Left hindlimb (tissue), 1 donor: ENCODE measurements around the gene NOC4L.

Experiments used
- DNase-seq: peaks from one replicate; pipeline ENCODE4 v3.0.0-alpha.2; 2018

NOC4L gene

GRCh38 chr12:132144810-132145168 is 532 bp downstream of the NOC4L start:
- peak; percentile 34 for DNase-seq

- no peak for DNase-seq
Measured at GRCh38 chr12:132145334-132145733, 1.1 kb downstream of the NOC4L start.

- peak; percentile 6 for DNase-seq
Measured at GRCh38 chr12:132146098-132146497, 1.8 kb downstream of the NOC4L start.

GRCh38 chr12:132146772-132147422 is 2.6 kb downstream of the NOC4L start:
- DNase-seq: peak; percentile 30

GRCh38 chr12:132147423-132148367 is 3.4 kb downstream of the NOC4L start:
- peak; percentile 32 for DNase-seq

- DNase-seq: peak; percentile 20
Measured at GRCh38 chr12:132148368-132149045, 4.2 kb downstream of the NOC4L start.

GRCh38 chr12:132149526-132149925 is 5.3 kb downstream of the NOC4L start:
- DNase-seq: peak; percentile 13

GRCh38 chr12:132150780-132151144 is 6.5 kb downstream of the NOC4L start:
- DNase-seq: no peak

GRCh38 chr12:132151145-132151765 is 7.0 kb downstream of the NOC4L start:
- DNase-seq: no peak

- no peak for DNase-seq
Measured at GRCh38 chr12:132151766-132152410, 7.6 kb downstream of the NOC4L start.

GRCh38 chr12:132152411-132152821 is 8.2 kb downstream of the NOC4L start:
- DNase-seq: no peak

GRCh38 chr12:132152953-132153352 is 8.7 kb downstream of the NOC4L start:
- no peak for DNase-seq

- DNase-seq: peak; percentile 78
Measured at GRCh38 chr12:132153501-132154340, 9.5 kb downstream of the NOC4L start.

GRCh38 chr12:132154341-132154761 is 10.1 kb downstream of the NOC4L start:
- no peak for DNase-seq

- DNase-seq: no peak
Measured at GRCh38 chr12:132154941-132155770, 10.9 kb downstream of the NOC4L start.

- no peak for DNase-seq
Measured at GRCh38 chr12:132155771-132156572, 11.7 kb downstream of the NOC4L start.

GRCh38 chr12:132156573-132157325 is 12.5 kb downstream of the NOC4L start:
- no peak for DNase-seq

- DNase-seq: no peak
Measured at GRCh38 chr12:132157733-132158409, 13.6 kb downstream of the NOC4L start.
